Astrocyte of the hippocampus (primary cell): ENCODE data around the gene C1orf198.
A peak's percentile ranks its signal among the peaks of the same experiment; 100 is the strongest.

ENCODE experiments used
- DNase-seq: peaks from one replicate; pipeline ENCODE4 v3.0.0; 2011; ENCODE audit warnings: low read depth, low spot score

C1orf198 gene

GRCh38 chr1:230809256-230809990, 58.9 kb downstream of the C1orf198 start:
- no peak for DNase-seq

- no peak for DNase-seq
These were observed 59.9 kb downstream of the C1orf198 start for GRCh38 chr1:230808281-230808872.

GRCh38 chr1:230807561-230808280, 60.6 kb downstream of the C1orf198 start:
- DNase-seq, result no peak

GRCh38 chr1:230807029-230807428, 61.3 kb downstream of the C1orf198 start:
- peak; percentile 39 for DNase-seq

GRCh38 chr1:230806552-230806951, 61.8 kb downstream of the C1orf198 start:
- DNase-seq, result no peak

GRCh38 chr1:230804396-230804795, 63.9 kb downstream of the C1orf198 start:
- DNase-seq, result no peak

GRCh38 chr1:230800891-230801840, 67.2 kb downstream of the C1orf198 start:
- DNase-seq, result no peak

- DNase-seq, result no peak
These were observed 69.8 kb downstream of the C1orf198 start for GRCh38 chr1:230798491-230798890.

GRCh38 chr1:230797942-230798365, 70.4 kb downstream of the C1orf198 start:
- peak; percentile 87 for DNase-seq

GRCh38 chr1:230797376-230797920, 70.9 kb downstream of the C1orf198 start:
- DNase-seq, result no peak

GRCh38 chr1:230796626-230797025, 71.7 kb downstream of the C1orf198 start:
- DNase-seq, result no peak

- DNase-seq, result no peak
These were observed 73.3 kb downstream of the C1orf198 start for GRCh38 chr1:230794871-230795605.

- DNase-seq, result no peak
These were observed 73.9 kb downstream of the C1orf198 start for GRCh38 chr1:230794431-230794830.

GRCh38 chr1:230793463-230793745, 74.9 kb downstream of the C1orf198 start:
- DNase-seq, result no peak

- no peak for DNase-seq
These were observed 75.4 kb downstream of the C1orf198 start for GRCh38 chr1:230792691-230793462.

GRCh38 chr1:230791986-230792564, 76.2 kb downstream of the C1orf198 start:
- DNase-seq, result no peak

- no peak for DNase-seq
These were observed 78.3 kb downstream of the C1orf198 start for GRCh38 chr1:230790026-230790425.

GRCh38 chr1:230788561-230789275, 79.6 kb downstream of the C1orf198 start:
- no peak for DNase-seq

GRCh38 chr1:230787471-230787870, 80.8 kb downstream of the C1orf198 start:
- DNase-seq, result no peak
